HFFc6 (cell line): ENCODE measurements around the gene MB. TPM values are rescaled to one million over a fixed set of nuclear protein-coding genes. Genes with fewer than 3 reads are reported as not detected.
A peak's percentile ranks its signal among the peaks of the same experiment; 100 is the strongest.

ENCODE experiments used
- DNase-seq: peaks from one replicate; pipeline ENCODE4 v3.0.0-alpha.2; 2018
- H3K27ac Mint-ChIP-seq: 2 replicates; pipeline ENCODE4 v1.8.0; 2020; ENCODE audit warnings: mild to moderate bottlenecking, mixed read lengths
- H3K27me3 Mint-ChIP-seq: 2 replicates; pipeline ENCODE4 v1.8.0; 2021; ENCODE audit warnings: mild to moderate bottlenecking, moderate library complexity, mixed read lengths; ENCODE audit not compliant: insufficient read depth
- H3K36me3 Mint-ChIP-seq: 2 replicates; pipeline ENCODE4 v1.8.0; 2021; ENCODE audit warnings: low read depth, mixed read lengths
- H3K4me1 Mint-ChIP-seq: 2 replicates; pipeline ENCODE4 v1.8.0; 2020; ENCODE audit warnings: low read depth, mixed read lengths
- H3K4me3 Mint-ChIP-seq: 2 replicates; pipeline ENCODE4 v1.8.0; 2020; ENCODE audit warnings: mild to moderate bottlenecking, moderate library complexity, mixed read lengths
- H3K9me3 Mint-ChIP-seq: 2 replicates; pipeline ENCODE4 v1.8.0; 2020; ENCODE audit warnings: mild to moderate bottlenecking, mixed read lengths
- CTCF ChIP-seq: fragments of 200-600 bp; sonication (generic); IDR thresholded peaks from 2 replicates; pipeline ENCODE4 v1.5.0; 2021; ENCODE audit warnings: antibody characterized with exemption, mild to moderate bottlenecking
- total RNA-seq, 6 experiments: library from RNA; stranded (reverse); fragmentation: NEBNext Ultra II Directional; extraction: Animal tissue kit (Norgen Biotek cat#: 25700); gene quantifications; 2 replicates in 1 of 6; 3 replicates in 5 of 6; pipeline ENCODE4 v1.2.3, GENCODE V29; 2021

MB gene
- total RNA-seq, 6 experiments from 2014 or later = not detected

GRCh38 chr22:35642305-35642741 is 25.2 kb upstream of the MB start:
- Mint-ChIP-seq H3K4me1 (peaks cover 37% of the 10 kb centered on the region), H3K27ac (no peak overlapping the region), H3K36me3 (no peaks in the 10 kb centered on the region), H3K9me3 (no peaks in the 10 kb centered on the region), H3K4me3 (no peak overlapping the region), H3K27me3 (no peaks in the 10 kb centered on the region; the same call in none of the 2 replicates)
- no peak for TF ChIP-seq CTCF
- peak; percentile 13 for DNase-seq

GRCh38 chr22:35641494-35642120 is 24.5 kb upstream of the MB start:
- Mint-ChIP-seq H3K4me1 (peaks cover 30% of the 10 kb centered on the region), H3K4me3 (no peak overlapping the region), H3K27me3 (no peaks in the 10 kb centered on the region; the same call in none of the 2 replicates), H3K36me3 (no peaks in the 10 kb centered on the region), H3K27ac (no peak overlapping the region), H3K9me3 (no peaks in the 10 kb centered on the region)
- TF ChIP-seq CTCF = no peak
- no peak for DNase-seq

- TF ChIP-seq CTCF = no peak
- Mint-ChIP-seq H3K4me3 (peak overlapping the region; percentile 64), H3K4me1 (peaks cover 23% of the 10 kb centered on the region), H3K27ac (peak overlapping the region; percentile 93), H3K27me3 (no peaks in the 10 kb centered on the region; the same call in 1 of the 2 replicates), H3K9me3 (no peaks in the 10 kb centered on the region), H3K36me3 (no peaks in the 10 kb centered on the region; the same call in 1 of the 2 replicates)
- DNase-seq = peak; percentile 68
These were observed 21.3 kb upstream of the MB start for GRCh38 chr22:35638410-35638809.

GRCh38 chr22:35638001-35638400 is 20.9 kb upstream of the MB start:
- H3K27ac Mint-ChIP-seq = peak overlapping the region; percentile 93

GRCh38 chr22:35637254-35637653 is 20.1 kb upstream of the MB start:
- no peaks in the 10 kb centered on the region; the same call in 1 of the 2 replicates for H3K36me3 Mint-ChIP-seq
- H3K27ac Mint-ChIP-seq = no peak overlapping the region
- no peak for TF ChIP-seq CTCF
- DNase-seq = no peak
- H3K27me3 Mint-ChIP-seq = no peaks in the 10 kb centered on the region; the same call in 1 of the 2 replicates
- no peak overlapping the region for H3K4me3 Mint-ChIP-seq
- H3K9me3 Mint-ChIP-seq = no peaks in the 10 kb centered on the region
- H3K4me1 Mint-ChIP-seq = peaks cover 21% of the 10 kb centered on the region

More at GRCh38 chr22:35638001-35638400, 20.9 kb upstream of the MB start:
- no peaks in the 10 kb centered on the region; the same call in 1 of the 2 replicates for H3K27me3 Mint-ChIP-seq
- no peak for DNase-seq
- H3K9me3 Mint-ChIP-seq = no peaks in the 10 kb centered on the region
- peaks cover 23% of the 10 kb centered on the region for H3K4me1 Mint-ChIP-seq
- H3K4me3 Mint-ChIP-seq = peak overlapping the region; percentile 64
- H3K36me3 Mint-ChIP-seq = no peaks in the 10 kb centered on the region; the same call in 1 of the 2 replicates
- no peak for TF ChIP-seq CTCF
